Cardiac muscle cell (in vitro differentiated cells and primary cell): ENCODE measurements around the gene GMEB2. TPM values are rescaled to one million over a fixed set of nuclear protein-coding genes. Genes with fewer than 3 reads are reported as not detected.

ENCODE experiments used
- DNase-seq, 2 donors: peaks; one replicate each; pipeline versions ENCODE4 v3.0.0 to v3.0.0-alpha.2; 2010 to 2017; ENCODE audit warnings: low read depth in 1 of 2, low spot score in 1 of 2
- H3K27ac ChIP-seq: fragments of 200-600 bp; sonication (generic); 2 replicates; pipeline ENCODE4 v1.5.1; 2016
- H3K27me3 ChIP-seq: fragments of 200-600 bp; sonication (generic); 2 replicates; pipeline ENCODE4 v1.6.0; 2016; ENCODE audit warnings: control low read depth
- H3K36me3 ChIP-seq: fragments of 200-600 bp; sonication (generic); 2 replicates; pipeline ENCODE4 v1.5.1; 2016; ENCODE audit warnings: control low read depth
- H3K4me1 ChIP-seq: fragments of 200-600 bp; sonication (generic); 2 replicates; pipeline ENCODE4 v1.8.1; 2017; ENCODE audit warnings: low read depth, mild to moderate bottlenecking, mixed run types
- H3K4me3 ChIP-seq: fragments of 200-600 bp; sonication (generic); 2 replicates; pipeline ENCODE4 v1.5.1; 2016; ENCODE audit warnings: mild to moderate bottlenecking
- H3K9me3 ChIP-seq: fragments of 200-600 bp; sonication (generic); 2 replicates; pipeline ENCODE4 v1.5.1; 2017; ENCODE audit warnings: low read depth, mild to moderate bottlenecking, control low read depth
- polyA plus RNA-seq: library from polyadenylated mRNA; unstranded; fragments of >200 nt; fragmentation: Nextera tagmentation; extraction: Ambion mirVana; gene quantifications from 2 replicates; pipeline ENCODE4 v1.2.1, GENCODE V29; 2016
- total RNA-seq: library from RNA; depleted of rRNA; stranded (reverse); fragments of >200 nt; gene quantifications from 2 replicates; pipeline ENCODE4 v1.2.3, GENCODE V29; 2016
- TF ChIP-seq, protein P1 (sequence below): IDR thresholded peaks from 2 replicates; pipeline ENCODE4 v1.5.1; 2012; ENCODE audit warnings: low read depth, mild to moderate bottlenecking, low read length

Gene GMEB2
- total and polyA plus RNA-seq, 2 experiments from 2014 or later: 11.4 to 15.4 TPM

DNA sequence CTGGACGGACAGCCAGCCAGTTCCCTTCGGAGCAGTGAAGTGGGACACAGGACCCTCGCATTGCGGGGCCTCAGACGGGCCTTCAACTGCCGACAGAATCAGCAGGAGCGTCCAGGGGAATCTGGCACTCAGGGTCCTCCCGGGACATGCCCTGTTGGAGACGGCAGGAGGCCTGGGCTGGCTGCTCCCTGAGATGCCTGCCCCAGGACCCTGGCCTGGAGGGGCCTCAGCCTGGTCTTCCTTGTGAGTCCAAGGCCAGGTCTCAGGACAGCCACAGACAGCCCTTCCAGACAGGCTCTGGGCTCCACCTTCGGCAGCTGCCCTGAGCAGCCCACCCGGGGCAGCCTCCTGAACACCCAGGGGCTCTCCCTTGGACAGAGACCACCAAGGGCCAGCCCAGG, 38.3 kb downstream of the GMEB2 start:
- no peak overlapping the region for H3K27ac ChIP-seq
- H3K4me1 ChIP-seq: no peaks in the 10 kb centered on the region
- no peak overlapping the region for H3K4me3 ChIP-seq
- DNase-seq: no peak
- no peaks in the 10 kb centered on the region for H3K27me3 ChIP-seq
- no peaks in the 10 kb centered on the region for H3K9me3 ChIP-seq
- TF ChIP-seq, protein P1, sequence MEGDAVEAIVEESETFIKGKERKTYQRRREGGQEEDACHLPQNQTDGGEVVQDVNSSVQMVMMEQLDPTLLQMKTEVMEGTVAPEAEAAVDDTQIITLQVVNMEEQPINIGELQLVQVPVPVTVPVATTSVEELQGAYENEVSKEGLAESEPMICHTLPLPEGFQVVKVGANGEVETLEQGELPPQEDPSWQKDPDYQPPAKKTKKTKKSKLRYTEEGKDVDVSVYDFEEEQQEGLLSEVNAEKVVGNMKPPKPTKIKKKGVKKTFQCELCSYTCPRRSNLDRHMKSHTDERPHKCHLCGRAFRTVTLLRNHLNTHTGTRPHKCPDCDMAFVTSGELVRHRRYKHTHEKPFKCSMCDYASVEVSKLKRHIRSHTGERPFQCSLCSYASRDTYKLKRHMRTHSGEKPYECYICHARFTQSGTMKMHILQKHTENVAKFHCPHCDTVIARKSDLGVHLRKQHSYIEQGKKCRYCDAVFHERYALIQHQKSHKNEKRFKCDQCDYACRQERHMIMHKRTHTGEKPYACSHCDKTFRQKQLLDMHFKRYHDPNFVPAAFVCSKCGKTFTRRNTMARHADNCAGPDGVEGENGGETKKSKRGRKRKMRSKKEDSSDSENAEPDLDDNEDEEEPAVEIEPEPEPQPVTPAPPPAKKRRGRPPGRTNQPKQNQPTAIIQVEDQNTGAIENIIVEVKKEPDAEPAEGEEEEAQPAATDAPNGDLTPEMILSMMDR: no peak
- peaks cover 9% of the 10 kb centered on the region for H3K36me3 ChIP-seq

DNA sequence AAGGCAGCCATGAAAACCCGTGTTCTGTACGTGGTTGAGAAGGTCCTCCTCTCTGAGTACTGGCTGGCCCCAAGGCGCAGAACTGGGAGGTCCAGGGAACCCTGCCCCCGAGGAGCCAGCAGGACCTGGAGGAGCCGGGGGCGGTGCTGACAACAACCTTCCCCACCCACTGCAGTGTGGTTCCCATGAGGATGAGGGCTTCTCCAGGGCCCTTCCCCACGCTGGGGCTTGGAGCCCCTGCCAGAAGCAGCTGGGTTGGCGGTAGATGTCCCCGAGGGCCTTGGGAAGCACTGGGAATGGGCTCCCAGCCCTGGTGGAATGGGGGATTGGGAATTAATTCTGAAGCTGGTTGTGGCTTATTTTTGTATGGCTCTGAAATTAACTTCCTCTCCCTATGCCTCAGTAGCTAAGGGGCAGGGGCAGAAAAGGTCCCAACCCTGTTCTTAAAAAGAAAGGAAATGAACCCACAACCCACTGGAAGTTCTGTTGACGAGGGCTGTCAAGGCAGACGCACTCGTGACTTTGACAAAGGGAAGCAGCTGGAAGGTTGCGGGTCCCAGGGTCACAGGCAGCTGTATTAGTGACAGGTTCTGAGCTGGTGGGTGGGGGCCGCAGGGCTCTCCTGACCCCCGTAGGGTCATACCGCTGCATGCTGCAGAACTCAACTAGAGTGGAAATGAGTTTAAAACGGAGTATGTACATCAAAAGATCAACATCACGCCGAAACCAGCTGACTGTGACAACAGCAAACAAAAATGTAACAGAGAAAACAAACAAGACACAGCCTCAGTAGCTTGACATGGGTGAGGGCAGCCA, 38.9 kb downstream of the GMEB2 start:
- TF ChIP-seq, protein P1: no peak
- no peaks in the 10 kb centered on the region for H3K27me3 ChIP-seq
- no peak overlapping the region for H3K27ac ChIP-seq
- no peak overlapping the region for H3K4me3 ChIP-seq
- no peak for DNase-seq
- H3K36me3 ChIP-seq: peaks cover 9% of the 10 kb centered on the region
- H3K9me3 ChIP-seq: no peaks in the 10 kb centered on the region
- H3K4me1 ChIP-seq: no peaks in the 10 kb centered on the region

DNA sequence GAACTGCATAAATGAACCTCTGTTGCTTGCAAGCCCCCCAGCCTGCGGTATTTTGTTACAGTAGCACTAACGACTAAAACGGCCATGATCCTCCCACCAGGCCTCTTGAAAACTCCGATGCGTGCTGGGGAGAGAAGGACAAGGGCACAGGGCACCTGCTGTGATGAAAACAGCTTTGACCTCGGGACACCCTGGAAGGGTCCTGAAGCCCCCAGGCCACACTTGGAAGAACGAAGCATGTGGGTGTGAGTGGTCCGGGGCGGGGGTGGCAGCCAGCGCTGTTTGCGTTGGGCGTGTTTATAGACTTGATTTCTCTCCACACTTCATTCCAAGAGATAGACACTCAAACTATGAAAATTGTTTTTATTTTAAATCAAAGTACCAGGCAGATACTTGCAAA, 39.6 kb downstream of the GMEB2 start:
- Histone ChIP-seq H3K9me3 (no peaks in the 10 kb centered on the region), H3K4me3 (no peak overlapping the region), H3K27ac (no peak overlapping the region), H3K4me1 (no peaks in the 10 kb centered on the region), H3K36me3 (peaks cover 9% of the 10 kb centered on the region), H3K27me3 (no peaks in the 10 kb centered on the region)
- DNase-seq: no peak
- TF ChIP-seq, protein P1: no peak

DNA sequence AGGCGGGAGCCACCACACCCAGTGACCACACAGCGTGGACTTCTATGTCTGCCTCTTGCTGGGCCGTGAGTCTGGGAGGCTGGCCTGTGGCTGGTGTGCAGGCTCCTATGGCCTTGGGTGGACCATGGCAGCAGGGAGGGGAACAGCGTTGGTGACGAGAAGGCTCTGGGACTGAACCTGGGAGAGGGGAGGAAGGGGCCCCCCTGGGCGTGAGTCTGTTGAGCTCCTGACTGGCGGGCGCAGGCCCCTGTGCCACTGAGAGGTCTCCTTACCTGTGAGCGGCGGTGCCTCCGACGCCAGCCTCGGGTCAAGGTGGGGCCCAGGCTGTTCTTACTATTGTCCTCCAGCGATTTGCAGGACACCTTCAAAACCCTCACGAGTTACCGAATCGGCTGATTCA, 40.1 kb downstream of the GMEB2 start:
- Histone ChIP-seq H3K36me3 (peaks cover 9% of the 10 kb centered on the region), H3K27ac (no peak overlapping the region), H3K4me3 (no peak overlapping the region), H3K4me1 (no peaks in the 10 kb centered on the region), H3K9me3 (no peaks in the 10 kb centered on the region), H3K27me3 (no peaks in the 10 kb centered on the region)
- TF ChIP-seq, protein P1: no peak
- DNase-seq: no peak

DNA sequence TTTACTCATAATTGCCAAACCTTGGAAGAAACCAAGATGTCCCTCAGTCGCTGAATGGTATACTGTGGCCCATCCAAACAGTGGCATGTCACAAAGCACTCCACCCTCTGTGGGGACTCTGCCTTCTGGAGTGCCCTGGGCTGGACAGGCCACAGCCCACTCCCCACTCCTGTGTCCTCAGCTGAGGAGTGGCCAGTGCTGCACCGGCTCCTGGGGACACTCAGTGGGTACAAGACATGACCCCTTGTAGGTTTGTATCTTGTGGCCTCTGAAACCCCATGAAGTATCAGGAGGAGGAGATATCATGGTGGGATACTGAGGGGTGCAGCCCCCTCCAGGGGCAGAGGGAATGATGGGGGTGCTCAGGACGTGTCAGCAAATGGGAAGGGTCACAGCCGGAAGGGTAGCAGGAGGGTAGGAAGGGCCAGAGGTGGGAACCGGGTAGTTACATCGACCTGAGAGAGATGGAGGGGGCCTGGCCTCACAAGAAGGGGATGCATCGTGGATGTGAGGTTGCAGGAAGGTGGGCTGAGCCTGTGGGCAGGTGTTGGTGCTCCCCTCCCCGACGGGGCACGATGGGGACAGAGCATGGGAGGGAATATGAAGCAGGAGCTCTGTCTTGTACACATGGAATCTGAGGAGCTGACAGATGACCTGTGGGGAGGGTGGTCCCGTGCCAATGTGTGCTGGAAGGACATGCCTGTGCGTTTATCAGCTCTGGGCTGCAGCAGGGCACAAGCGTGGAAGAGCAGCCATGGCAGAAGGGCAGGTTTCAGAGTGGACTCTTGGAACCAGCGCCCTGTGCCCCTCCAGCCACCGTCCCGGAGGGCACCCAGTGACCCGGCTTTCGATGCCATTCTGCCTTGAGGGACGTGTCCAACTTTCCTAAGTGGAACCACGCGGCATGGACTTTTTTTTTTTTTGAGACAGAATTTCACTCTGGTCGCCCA, 41.0 kb downstream of the GMEB2 start:
- Histone ChIP-seq H3K4me3 (no peak overlapping the region), H3K4me1 (no peaks in the 10 kb centered on the region), H3K27ac (no peak overlapping the region), H3K9me3 (no peaks in the 10 kb centered on the region), H3K27me3 (no peaks in the 10 kb centered on the region), H3K36me3 (peaks cover 8% of the 10 kb centered on the region)
- DNase-seq: no peak
- TF ChIP-seq, protein P1: no peak
